KOPT-K1 (cell line): ENCODE measurements around the gene MCF2L2.

ENCODE experiments used
- H3K27ac ChIP-seq: fragments of 200-600 bp; sonication (generic); 2 replicates; pipeline ENCODE4 v1.5.1; 2016; ENCODE audit warnings: antibody characterized with exemption, mild to moderate bottlenecking, low read depth, low read length; ENCODE audit not compliant: poor library complexity, severe bottlenecking
- H3K36me3 ChIP-seq: fragments of 200-600 bp; sonication (generic); 2 replicates; pipeline ENCODE4 v1.5.1; 2017; ENCODE audit warnings: antibody characterized with exemption, mild to moderate bottlenecking, low read length, moderate library complexity; ENCODE audit not compliant: insufficient read depth
- H3K9me3 ChIP-seq: fragments of 200-600 bp; sonication (generic); 2 replicates; pipeline ENCODE4 v1.5.1; 2017; ENCODE audit warnings: antibody characterized with exemption, low read length, mild to moderate bottlenecking; ENCODE audit not compliant: insufficient read depth, poor library complexity, severe bottlenecking

Gene MCF2L2

GRCh38 chr3:183317271-183317670, 111.1 kb downstream of the MCF2L2 start:
- Histone ChIP-seq H3K36me3 (no peaks in the 10 kb centered on the region), H3K27ac (no peak overlapping the region)

GRCh38 chr3:183315739-183316138, 112.7 kb downstream of the MCF2L2 start:
- Histone ChIP-seq H3K9me3 (no peaks in the 10 kb centered on the region), H3K36me3 (no peaks in the 10 kb centered on the region), H3K27ac (no peak overlapping the region)

More at GRCh38 chr3:183317271-183317670, 111.1 kb downstream of the MCF2L2 start:
- H3K9me3 ChIP-seq: no peaks in the 10 kb centered on the region

- Histone ChIP-seq H3K9me3 (no peaks in the 10 kb centered on the region), H3K27ac (no peak overlapping the region), H3K36me3 (no peaks in the 10 kb centered on the region)
Observed at GRCh38 chr3:183313764-183314163, 114.7 kb downstream of the MCF2L2 start.

GRCh38 chr3:183313351-183313750, 115.1 kb downstream of the MCF2L2 start:
- Histone ChIP-seq H3K9me3 (no peaks in the 10 kb centered on the region), H3K27ac (no peak overlapping the region), H3K36me3 (no peaks in the 10 kb centered on the region)

GRCh38 chr3:183312433-183312832, 116.0 kb downstream of the MCF2L2 start:
- H3K9me3 ChIP-seq: no peaks in the 10 kb centered on the region
- no peak overlapping the region for H3K27ac ChIP-seq
- no peaks in the 10 kb centered on the region for H3K36me3 ChIP-seq

GRCh38 chr3:183310936-183311335, 117.5 kb downstream of the MCF2L2 start:
- Histone ChIP-seq H3K9me3 (no peaks in the 10 kb centered on the region), H3K36me3 (no peaks in the 10 kb centered on the region), H3K27ac (no peak overlapping the region)

GRCh38 chr3:183309276-183309675, 119.1 kb downstream of the MCF2L2 start:
- H3K27ac ChIP-seq: no peak overlapping the region

GRCh38 chr3:183308751-183309150, 119.7 kb downstream of the MCF2L2 start:
- Histone ChIP-seq H3K36me3 (no peaks in the 10 kb centered on the region), H3K27ac (no peak overlapping the region), H3K9me3 (no peaks in the 10 kb centered on the region)

More at GRCh38 chr3:183309276-183309675, 119.1 kb downstream of the MCF2L2 start:
- no peaks in the 10 kb centered on the region for H3K9me3 ChIP-seq
- H3K36me3 ChIP-seq: no peaks in the 10 kb centered on the region

- no peaks in the 10 kb centered on the region for H3K36me3 ChIP-seq
- no peak overlapping the region for H3K27ac ChIP-seq
- H3K9me3 ChIP-seq: no peaks in the 10 kb centered on the region
Observed at GRCh38 chr3:183307749-183308148, 120.7 kb downstream of the MCF2L2 start.

- no peak overlapping the region for H3K27ac ChIP-seq
- H3K9me3 ChIP-seq: no peaks in the 10 kb centered on the region
- no peaks in the 10 kb centered on the region for H3K36me3 ChIP-seq
Observed at GRCh38 chr3:183306798-183307671, 121.4 kb downstream of the MCF2L2 start.

GRCh38 chr3:183303690-183304089, 124.7 kb downstream of the MCF2L2 start:
- H3K9me3 ChIP-seq: no peaks in the 10 kb centered on the region
- no peak overlapping the region for H3K27ac ChIP-seq
- no peaks in the 10 kb centered on the region for H3K36me3 ChIP-seq

- Histone ChIP-seq H3K9me3 (no peaks in the 10 kb centered on the region), H3K27ac (no peak overlapping the region), H3K36me3 (no peaks in the 10 kb centered on the region)
Observed at GRCh38 chr3:183301937-183302580, 126.4 kb downstream of the MCF2L2 start.

GRCh38 chr3:183300996-183301562, 127.3 kb downstream of the MCF2L2 start:
- Histone ChIP-seq H3K27ac (no peak overlapping the region), H3K9me3 (no peaks in the 10 kb centered on the region), H3K36me3 (no peaks in the 10 kb centered on the region)

- Histone ChIP-seq H3K36me3 (no peaks in the 10 kb centered on the region), H3K9me3 (no peaks in the 10 kb centered on the region), H3K27ac (no peak overlapping the region)
Observed at GRCh38 chr3:183299976-183300375, 128.4 kb downstream of the MCF2L2 start.

GRCh38 chr3:183298701-183299153, 129.7 kb downstream of the MCF2L2 start:
- H3K9me3 ChIP-seq: no peaks in the 10 kb centered on the region
- H3K36me3 ChIP-seq: no peaks in the 10 kb centered on the region
- H3K27ac ChIP-seq: no peak overlapping the region
